ELF-1 (cell line): ENCODE data around the gene DNAH2.

ENCODE experiments used
- DNase-seq: peaks from one replicate; pipeline ENCODE4 v3.0.0-alpha.2; 2016; ENCODE audit warnings: low read depth, low spot score

Gene DNAH2

DNA sequence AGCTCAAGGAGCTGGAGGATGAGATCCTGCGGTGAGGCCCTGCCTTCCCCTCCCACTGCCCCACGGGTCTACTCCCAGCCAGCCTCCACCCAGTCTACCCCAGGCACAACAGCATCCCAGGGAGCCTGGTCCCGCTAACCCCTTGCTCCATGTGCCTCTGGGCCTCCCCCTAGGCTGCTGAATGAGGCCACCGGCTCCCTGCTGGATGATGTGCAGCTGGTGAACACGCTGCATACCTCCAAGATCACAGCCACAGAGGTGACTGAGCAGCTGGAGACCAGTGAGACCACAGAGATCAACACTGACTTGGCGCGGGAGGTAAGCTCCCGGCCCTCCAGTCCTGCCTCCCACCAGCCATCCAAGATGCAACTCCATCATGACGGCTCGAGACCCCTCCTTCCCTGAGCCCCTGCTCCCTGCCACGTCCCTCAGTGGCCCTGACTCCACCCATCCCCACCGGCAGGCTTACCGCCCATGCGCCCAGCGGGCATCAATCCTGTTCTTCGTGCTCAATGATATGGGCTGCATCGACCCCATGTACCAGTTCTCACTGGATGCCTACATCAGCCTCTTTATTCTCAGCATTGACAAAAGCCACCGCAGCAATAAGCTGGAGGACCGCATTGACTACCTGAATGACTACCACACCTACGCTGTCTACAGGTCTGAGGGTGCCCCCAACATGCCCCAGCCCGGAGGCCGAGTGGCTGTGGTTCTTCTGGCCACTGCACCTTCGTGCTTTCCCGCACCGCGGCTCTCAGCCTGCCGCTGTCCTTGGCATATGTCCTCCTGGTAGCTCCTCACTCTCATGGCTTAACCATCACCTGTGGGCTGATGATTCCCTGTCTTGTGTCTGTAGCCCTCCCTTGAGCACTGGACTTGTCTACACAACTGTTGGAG, 101.5 kb downstream of the DNAH2 start:
- DNase-seq = no peak

DNA sequence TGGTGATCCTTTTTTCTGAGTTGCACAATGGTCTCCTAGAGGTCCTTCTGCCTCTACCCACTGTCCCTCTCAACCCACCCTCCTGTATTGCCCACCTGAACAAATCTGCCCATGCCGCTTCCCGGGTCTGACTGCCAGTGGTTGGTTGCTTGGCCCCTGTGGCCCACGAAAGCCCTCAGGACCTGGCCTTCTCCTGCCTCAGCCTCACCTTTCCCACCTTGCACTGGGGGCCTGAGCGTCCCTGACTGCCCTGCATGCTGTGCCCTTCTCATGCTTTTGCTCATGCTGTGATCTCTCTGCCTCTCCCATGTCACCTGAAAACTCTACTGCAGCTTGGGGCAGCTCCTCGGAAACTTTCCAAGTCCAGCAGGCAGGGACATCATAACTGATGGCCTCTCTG, 102.7 kb downstream of the DNAH2 start:
- DNase-seq = no peak

DNA sequence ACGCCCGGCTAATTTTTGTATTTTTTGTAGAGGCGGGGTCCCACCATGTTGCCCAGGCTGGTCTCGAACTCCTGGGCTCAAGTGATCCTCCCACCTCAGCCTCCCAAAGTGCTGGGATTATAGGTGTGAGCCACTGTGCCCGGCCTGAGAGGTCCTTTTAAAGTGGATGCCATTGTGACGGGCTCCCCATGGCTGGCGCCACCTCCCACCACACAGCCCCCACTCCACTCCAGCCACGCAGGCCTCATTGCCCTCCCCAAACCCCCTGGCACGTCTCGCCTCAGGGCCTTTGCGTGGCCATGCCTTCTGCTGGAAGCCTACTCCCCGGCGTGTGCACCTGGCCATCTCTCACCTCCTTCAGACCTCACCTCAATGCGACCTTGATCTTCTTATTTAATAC, 104.6 kb downstream of the DNAH2 start:
- DNase-seq = no peak

DNA sequence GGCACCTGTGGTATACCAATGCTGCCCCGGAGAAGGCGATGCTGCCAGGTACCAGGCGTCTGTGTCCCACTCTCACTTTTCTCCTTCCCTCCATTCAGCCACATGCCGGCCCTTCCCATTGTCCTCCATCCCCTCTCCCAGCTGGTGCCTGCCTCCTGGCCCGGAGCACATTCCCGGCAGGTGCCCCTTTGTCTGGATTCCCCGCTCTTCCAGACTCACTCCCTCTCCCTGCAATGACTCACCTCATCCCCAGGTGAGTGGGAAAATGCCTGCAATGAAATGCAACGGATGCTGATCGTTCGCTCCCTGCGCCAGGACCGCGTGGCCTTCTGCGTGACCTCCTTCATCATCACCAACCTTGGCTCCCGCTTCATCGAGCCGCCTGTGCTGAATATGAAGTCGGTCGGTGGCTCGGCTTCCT, 106.0 kb downstream of the DNAH2 start:
- DNase-seq = peak; percentile 75

DNA sequence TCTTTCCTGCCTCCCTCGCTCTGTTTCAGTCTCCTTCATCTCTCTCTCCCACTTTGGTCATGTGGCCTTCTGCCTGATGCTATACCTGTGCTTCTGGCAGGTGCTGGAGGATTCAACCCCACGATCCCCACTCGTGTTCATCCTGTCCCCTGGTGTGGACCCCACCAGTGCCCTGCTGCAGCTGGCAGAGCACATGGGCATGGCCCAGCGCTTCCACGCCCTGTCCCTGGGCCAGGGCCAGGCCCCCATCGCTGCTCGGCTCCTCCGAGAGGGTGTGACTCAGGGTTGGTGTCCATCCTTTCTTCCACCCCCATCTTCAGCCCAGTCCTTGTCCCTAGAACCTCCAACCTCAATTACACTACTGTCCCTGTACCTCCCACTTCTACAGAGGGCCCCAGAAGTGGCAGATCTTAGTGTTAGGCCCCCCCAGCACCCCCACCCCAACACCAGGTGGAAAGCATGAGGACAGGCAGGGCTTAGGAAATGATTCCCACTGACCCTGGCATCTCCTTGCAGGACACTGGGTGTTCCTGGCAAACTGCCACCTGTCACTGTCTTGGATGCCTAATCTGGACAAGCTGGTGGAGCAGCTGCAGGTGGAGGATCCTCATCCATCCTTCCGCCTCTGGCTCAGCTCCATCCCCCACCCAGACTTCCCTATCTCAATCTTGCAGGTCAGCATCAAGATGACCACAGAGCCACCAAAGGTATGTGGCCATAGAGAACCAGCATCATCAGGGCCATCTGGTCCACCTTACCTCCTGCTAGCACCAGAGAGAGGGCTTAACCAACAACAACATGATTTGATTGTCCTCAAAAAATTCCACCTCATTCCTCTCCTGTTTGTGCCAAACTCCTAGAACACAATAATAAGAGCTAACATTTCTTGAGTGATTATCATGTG, 106.7 kb downstream of the DNAH2 start:
- DNase-seq = no peak

DNA sequence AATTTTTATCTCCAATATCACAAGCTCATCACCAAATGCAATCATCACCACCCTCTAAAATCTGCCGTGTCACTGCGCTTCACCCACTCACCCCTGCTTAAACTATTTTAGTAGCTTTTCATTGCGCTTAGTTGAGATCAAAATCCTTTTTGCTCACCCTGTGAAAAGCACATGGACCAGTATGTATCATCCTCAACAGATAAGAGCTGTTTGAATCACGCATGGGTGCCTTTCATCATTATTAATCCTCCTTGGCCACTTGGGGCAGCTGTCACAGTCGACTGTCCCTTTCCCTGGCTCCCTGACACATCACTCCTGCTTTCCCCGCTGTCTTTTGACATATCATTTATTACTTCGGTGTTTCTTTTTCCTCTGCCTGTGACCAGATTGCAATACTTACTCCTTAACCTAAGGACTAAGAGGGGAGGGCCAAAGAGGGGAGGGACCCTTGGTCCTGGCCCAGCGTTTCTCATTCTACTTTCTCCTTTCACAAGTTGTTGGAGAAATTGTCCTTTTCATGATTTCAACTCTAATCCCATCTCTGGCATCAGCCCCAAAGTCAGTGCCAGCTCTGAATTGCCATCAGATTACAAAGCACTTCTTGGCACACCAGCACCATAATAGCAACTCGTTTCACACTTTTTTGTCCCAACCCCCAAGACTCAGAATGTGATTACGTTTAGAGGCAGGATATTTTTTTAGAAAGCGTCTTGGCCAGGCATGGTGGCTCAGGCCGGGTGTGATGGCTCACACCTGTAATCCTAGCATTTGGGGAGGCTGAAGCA, 107.9 kb downstream of the DNAH2 start:
- no peak for DNase-seq

DNA sequence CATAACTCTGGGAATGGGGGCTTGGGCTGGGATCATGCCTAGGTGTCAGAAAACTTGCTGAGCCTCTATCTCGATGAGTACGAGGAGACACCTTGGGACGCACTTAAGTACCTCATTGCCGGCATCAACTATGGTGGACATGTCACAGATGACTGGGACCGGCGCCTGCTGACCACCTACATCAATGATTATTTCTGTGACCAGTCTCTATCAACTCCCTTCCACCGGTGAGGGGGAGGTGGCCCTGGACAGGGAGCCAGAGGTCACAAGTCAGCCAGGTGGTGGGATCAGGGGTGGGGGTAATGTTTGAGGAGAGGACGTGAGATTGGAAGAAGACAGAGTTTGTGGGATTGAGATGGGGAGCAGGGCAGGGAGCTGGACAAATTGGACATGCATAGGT, 113.1 kb downstream of the DNAH2 start:
- DNase-seq = no peak

DNA sequence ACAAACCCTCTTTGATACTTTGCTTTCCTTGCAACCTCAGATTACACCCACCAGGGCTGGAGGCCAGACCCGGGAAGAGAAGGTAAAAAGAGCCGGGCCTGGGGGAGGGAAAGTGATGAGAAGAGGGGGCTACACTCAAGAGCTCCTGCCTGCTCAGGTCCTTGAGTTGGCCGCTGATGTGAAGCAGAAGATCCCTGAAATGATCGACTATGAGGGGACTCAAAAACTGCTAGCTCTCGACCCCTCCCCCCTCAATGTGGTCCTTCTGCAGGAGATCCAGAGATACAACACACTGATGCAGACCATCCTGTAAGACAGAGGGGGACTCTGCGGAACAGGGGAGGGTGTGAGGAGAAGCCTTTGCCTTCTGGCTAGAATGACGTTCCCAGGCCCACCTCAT, 113.7 kb downstream of the DNAH2 start:
- DNase-seq = no peak

DNA sequence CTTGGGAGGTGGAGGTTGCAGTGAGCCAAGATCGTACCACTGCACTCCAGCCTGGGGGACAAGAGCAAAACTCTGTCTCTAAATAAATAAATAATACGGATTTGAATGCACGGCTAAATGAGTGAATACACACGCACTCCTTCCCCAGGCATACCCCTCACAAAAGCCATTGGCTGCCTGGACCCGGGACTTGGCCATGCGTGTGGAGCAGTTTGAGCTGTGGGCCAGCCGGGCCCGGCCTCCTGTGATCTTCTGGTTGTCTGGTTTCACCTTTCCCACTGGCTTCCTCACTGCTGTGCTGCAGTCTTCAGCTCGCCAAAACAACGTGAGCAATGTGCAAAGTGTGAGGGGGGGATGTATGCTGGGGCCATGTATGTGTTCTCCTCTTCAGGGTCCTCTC, 114.9 kb downstream of the DNAH2 start:
- no peak for DNase-seq

DNA sequence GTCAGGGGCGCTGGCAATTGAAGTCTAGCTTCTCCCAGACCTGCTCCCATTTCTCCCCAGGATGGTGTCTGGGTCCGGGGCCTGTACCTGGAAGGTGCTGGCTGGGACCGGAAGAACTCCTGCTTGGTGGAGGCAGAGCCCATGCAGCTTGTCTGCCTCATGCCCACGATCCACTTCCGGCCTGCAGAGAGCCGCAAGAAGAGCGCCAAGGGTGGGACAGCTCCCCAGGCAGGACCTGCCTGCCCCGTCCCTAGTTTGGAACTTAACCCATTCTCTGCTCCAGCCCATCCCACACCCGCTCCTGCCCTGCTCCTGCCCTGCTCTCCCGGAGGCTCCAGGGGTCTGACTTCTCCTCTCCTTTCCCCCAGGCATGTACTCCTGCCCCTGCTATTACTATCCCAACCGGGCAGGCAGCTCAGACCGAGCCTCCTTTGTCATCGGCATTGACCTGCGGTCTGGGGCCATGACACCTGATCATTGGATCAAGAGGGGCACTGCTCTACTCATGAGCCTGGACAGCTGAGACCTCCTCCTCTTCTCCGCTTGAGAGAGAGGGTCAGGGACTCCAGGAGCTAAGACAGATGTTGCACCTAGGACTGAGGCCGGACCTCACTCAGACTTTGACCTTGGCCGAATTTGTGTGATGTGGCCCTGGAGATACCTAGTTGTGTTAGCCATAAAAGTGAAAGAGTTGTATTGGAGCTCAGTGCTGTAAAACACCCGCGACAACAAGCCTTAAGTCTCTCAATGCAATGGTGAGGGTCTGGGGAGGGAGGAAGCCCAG, 115.7 kb downstream of the DNAH2 start:
- DNase-seq = no peak

DNA sequence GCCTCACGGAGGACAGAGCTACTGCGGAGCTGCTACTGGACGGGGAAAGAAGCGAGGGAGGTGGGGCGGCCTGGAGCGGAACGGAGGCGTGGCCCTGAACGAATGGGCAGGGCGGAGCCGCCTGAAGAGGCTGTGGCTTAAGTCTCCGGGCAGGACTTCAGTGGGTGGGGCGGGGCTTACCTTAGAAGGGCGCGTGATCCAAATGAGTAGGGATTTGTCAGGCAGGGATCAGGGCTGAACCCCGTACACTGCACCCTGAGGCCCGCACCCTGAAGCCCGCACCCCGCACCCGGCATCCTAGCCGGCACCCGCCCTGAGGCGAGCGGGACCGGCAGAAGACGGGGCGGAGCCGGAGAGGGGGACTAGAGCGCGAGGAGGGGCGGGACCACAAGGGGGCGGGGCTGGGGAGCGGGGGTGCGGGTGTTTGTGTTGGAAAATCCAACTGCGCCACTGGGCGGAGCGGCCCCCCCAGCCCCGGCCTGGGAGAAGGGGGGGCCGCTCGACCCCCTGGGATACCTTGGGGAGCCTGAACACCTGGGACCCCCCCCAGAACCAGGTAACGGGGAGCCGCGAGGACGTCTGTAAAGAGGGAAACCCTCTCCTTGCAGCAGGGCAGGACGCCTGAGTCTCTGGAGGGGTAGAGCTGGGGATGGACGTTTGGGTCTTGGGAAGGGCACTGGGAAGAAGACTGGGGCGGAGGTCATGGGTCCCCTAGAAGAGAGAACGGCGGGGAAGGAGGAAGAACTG, 116.4 kb downstream of the DNAH2 start, which contains the start of gene KDM6B:
Gene KDM6B (plus strand): TSS at position 423 of the 747 bp plus-strand sequence. CDS start 11,338 bp downstream, outside the sequence.
- peak; percentile 98 for DNase-seq

DNA sequence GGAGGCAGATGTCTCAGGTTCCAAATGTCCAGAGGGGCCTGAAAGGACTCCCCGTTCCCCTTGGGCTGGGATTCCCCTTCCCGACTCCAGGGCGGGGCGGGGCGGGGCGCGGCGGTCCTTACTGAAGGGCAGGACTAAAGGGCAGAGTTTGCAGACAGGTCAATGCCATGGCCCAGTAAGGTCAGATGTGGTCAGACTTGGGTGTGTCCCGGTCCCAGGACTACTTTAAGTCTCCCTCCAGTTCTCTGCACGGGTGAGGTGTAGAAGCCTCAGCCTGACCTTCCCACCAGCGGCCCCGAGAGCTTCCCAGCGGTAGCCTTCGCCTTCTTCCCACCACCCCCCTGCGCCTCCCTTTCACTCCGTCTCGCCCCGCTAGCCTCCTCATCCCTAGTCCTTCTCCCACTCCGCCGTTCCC, 117.0 kb downstream of the DNAH2 start:
- peak; percentile 60 for DNase-seq

DNA sequence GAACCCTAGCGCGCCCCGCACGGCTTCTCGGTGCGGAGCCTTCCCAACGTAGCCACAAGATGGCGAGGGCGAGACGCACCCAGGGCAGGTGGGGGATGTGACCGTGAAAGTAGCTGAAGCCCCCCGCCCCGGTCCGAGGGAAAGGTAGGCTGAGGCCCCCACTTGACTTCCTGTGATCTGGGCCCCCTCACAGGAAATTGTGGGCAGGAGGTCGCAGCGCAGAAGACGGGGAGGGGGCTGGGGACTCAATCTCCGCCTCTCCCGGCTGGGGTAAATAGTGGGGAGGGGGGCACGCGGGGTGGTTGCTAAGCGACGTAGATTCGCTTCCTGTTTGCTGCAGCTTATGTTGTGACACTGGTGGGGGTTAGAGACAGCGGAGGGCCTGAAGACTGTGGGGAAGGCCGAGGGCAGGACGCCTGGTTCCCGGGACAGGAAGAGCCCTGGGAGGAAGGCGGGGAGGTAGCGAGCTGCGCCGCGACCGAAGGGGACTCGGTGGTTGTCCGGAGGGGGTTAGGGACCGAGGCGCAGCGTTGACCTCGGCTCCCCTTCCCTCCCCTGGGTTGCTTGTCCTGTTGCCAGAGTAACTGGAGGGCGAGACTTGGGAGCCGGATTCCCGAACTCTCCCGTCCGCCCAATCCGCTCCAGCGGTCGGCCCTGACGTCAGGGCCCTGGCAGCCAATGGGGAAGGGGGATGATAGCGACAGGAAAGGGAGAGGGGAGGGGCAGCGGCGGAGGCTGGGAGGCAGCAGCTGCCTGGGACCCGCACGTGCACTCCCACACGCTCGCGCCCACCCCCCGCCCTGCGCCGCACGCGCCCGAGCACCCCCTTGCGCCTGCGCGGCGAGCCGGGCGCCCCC, 117.6 kb downstream of the DNAH2 start:
- peak; percentile 99 for DNase-seq

DNA sequence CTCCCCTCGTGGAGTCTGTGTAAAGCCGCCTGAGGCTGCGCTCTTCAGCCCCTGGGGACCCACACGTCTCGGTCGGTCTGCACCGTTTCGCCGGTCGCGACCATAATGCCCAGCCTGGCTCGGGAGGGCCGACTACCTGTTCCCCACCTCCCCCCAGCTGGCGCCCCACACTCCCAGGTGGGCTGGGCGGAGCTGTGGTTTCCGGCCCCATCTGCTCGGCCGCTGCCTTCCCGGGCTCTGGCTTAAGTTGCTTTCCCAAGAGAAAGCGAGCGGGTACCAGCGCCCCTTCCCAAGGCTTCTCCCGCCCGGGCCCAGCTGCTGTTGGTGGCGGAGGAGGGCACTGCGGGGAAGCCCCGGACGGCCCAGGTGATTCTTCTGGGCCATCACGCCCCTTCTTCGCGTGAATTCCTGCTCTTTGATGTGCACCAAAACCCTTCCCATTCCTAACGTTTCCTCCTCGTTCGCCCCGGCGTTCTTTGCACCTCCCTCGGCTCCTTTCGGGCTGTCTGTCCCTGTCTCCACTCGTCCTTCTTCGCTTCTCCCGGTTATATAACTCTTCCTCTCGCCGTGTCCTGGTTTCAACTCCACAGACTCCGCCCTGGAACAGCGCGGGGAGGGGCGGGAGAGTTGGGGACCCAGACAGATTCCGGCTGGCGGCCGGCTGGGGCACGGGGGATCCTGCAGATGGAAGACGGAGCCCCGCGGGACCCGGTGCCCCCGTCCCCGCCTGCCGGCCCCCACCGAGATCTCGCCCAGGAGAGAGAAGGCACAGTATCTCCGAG, 118.5 kb downstream of the DNAH2 start:
- DNase-seq = peak; percentile 82

DNA sequence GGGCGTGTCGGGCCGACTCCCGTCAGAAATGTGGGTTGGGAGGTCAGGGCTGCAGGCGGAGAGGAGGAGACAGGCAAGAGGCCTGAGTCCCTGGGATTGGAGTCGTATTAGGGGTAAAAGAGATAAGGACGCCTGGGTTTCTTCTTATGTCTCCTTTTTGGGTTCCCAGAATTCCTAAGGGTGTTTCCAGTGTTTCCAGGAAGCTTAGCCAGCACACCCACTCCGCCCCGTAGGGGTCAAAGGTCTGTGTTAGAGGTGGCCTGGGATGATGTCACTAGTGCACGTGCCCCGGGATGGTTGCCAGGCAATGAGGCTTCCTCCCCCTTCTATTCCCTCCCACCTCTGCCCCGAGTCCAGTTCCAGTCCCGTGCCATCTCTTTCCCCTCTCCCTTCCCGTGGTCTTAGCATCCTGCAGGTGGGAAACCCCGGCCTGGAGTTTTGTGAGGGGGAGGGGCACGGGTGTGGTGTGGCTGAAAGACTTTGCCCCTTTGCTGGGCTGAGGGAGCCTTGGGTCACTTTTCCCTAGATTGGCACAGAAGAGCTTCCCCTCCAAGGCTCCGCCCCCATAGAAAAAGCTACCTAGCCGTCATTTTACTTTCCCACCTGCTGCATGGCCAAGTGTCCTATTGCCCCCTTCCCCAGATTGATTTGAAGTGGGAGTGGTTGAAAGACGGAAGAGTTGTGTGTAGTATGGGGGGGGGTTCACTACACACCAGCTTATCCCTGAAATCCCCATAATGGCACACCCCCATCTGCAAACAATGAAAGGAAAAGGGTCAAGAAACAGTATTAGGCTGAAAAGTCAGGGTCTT, 119.3 kb downstream of the DNAH2 start:
- peak; percentile 99 for DNase-seq

DNA sequence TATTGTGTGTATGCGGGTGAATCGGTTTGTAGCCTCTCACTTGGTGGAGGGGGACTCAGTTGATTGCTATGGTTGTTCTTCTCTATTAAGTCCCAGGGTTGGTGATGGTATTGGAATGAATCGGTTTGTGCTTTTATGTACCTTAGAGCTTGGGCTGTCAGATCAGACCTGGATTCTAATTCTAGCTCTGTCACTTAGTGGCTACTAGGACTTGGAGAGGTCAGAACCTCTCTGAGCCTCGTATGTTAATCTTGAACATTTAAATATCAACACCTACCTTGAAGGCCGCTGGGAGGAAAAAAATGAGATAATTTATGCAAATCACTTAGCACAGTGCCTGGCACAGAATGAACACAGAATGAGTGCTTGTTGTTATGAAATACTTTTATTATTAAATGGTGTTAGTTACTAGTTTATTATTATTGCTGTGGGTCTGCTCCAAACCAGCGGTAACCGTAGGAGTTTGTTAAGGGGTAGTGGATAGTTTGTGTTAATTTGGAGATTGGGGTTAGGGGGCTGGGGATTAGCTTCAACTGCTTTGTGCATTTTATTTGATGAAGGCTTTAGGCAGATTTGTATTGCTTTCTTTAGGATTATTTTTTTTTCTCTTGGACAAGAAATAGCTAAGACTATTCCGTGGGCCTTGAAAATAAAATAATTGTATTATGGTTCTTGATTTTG, 120.0 kb downstream of the DNAH2 start:
- DNase-seq = no peak
